ENCODE results near the gene OR2L8. TPM values are rescaled to one million over a fixed set of nuclear protein-coding genes. Genes with fewer than 3 reads are reported as not detected.

OR2L8 gene
- total RNA-seq, 1 experiment from 2014 or later = not detected

GRCh38 chr1:247962911-247963588, 14.4 kb downstream of the OR2L8 start:
- H3K79me2 ChIP-seq (ENCODE audit: low read depth) = no peaks in the 10 kb centered on the region
- CTCF ChIA-PET = no interaction called here
- BruUV-seq (replicated peaks) = no TSS peak
- no peaks in the 10 kb centered on the region for H3K9me3 ChIP-seq (ENCODE audit: insufficient read depth, low read depth)
- no peak overlapping the region for H3K27ac ChIP-seq
- POLR2A ChIA-PET (ENCODE audit: unreplicated experiment) = no interaction called here
- H3K4me1 ChIP-seq (replicated peaks; ENCODE audit: insufficient read depth) = no peaks in the 10 kb centered on the region
- no peaks in the 10 kb centered on the region for H3K36me3 ChIP-seq (ENCODE audit: low read depth)
- intact Hi-C loops (cut with micrococcal nuclease; ENCODE audit: unreplicated experiment) = no loop called here
- H3K27me3 ChIP-seq (ENCODE audit: insufficient read depth, low read depth) = no peaks in the 10 kb centered on the region
- no peak overlapping the region for H3K4me3 ChIP-seq
- H4K20me1 ChIP-seq (ENCODE audit: insufficient read depth) = no peaks in the 10 kb centered on the region
- H3K4me2 ChIP-seq = no peak overlapping the region
- H2AFZ ChIP-seq = no peak overlapping the region
- no peaks in the 10 kb centered on the region for H3K9me2 ChIP-seq (ENCODE audit: insufficient read depth)
- no peak for DNase-seq
- no peaks in the 10 kb centered on the region for H3F3A ChIP-seq (ENCODE audit: insufficient read depth, low read depth)
- TF ChIP-seq CTCF (conservative IDR thresholded peaks at IDR 0.05) (no peak), EZH2 (IDR thresholded peaks at IDR 0.05; ENCODE audit: low read depth) (no peak)

- Histone ChIP-seq H4K20me1 (ENCODE audit: insufficient read depth) (no peaks in the 10 kb centered on the region), H3K27me3 (ENCODE audit: insufficient read depth, low read depth) (no peaks in the 10 kb centered on the region), H3K27ac (no peak within 1 kb of the TSS), H3K9me3 (ENCODE audit: insufficient read depth, low read depth) (no peaks in the 10 kb centered on the region), H3K4me2 (no peak within 1 kb of the TSS), H3F3A (ENCODE audit: insufficient read depth, low read depth) (no peaks in the 10 kb centered on the region), H2AFZ (no peak within 1 kb of the TSS), H3K36me3 (ENCODE audit: low read depth) (no peaks in the 10 kb centered on the region), H3K9me2 (ENCODE audit: insufficient read depth) (no peaks in the 10 kb centered on the region), H3K79me2 (ENCODE audit: low read depth) (no peaks in the 10 kb centered on the region), H3K4me1 (replicated peaks; ENCODE audit: insufficient read depth) (no peaks in the 10 kb centered on the region), H3K4me3 (no peak within 1 kb of the TSS)
- intact Hi-C loops (cut with micrococcal nuclease; ENCODE audit: unreplicated experiment) = no loop called here
- no peak for TF ChIP-seq CTCF (conservative IDR thresholded peaks at IDR 0.05)
- no peak for TF ChIP-seq EZH2 (IDR thresholded peaks at IDR 0.05; ENCODE audit: low read depth)
- no peak for DNase-seq
- ChIA-PET CTCF (no interaction called here), POLR2A (ENCODE audit: unreplicated experiment) (no interaction called here)
- BruUV-seq (replicated peaks) = no TSS peak
Measured at GRCh38 chr1:247964933-247965332, 16.3 kb downstream of the OR2L8 start, which contains the start of gene OR2AK2. TSS of gene OR2AK2 (plus strand) at chr1:247965233. CDS start at chr1:247965377, 144 bp downstream.

GRCh38 chr1:247966532-247967204, 18.0 kb downstream of the OR2L8 start:
- Histone ChIP-seq H3K27me3 (ENCODE audit: insufficient read depth, low read depth) (no peaks in the 10 kb centered on the region), H3K4me3 (no peak overlapping the region), H3K9me3 (ENCODE audit: insufficient read depth, low read depth) (no peaks in the 10 kb centered on the region), H3K4me2 (no peak overlapping the region), H3K36me3 (ENCODE audit: low read depth) (no peaks in the 10 kb centered on the region), H3K4me1 (replicated peaks; ENCODE audit: insufficient read depth) (no peaks in the 10 kb centered on the region), H4K20me1 (ENCODE audit: insufficient read depth) (no peaks in the 10 kb centered on the region), H3K9me2 (ENCODE audit: insufficient read depth) (no peaks in the 10 kb centered on the region), H3F3A (ENCODE audit: insufficient read depth, low read depth) (no peaks in the 10 kb centered on the region), H3K79me2 (ENCODE audit: low read depth) (no peaks in the 10 kb centered on the region), H3K27ac (no peak overlapping the region), H2AFZ (no peak overlapping the region)
- intact Hi-C loops (cut with micrococcal nuclease; ENCODE audit: unreplicated experiment) = no loop called here
- ChIA-PET POLR2A (ENCODE audit: unreplicated experiment) (no interaction called here), CTCF (no interaction called here)
- DNase-seq = no peak
- TF ChIP-seq CTCF (conservative IDR thresholded peaks at IDR 0.05) (no peak), EZH2 (IDR thresholded peaks at IDR 0.05; ENCODE audit: low read depth) (no peak)
- BruUV-seq (replicated peaks) = no TSS peak
